ENCODE measurements around the gene NCKAP5. TPM values are rescaled to one million over a fixed set of nuclear protein-coding genes. Genes with fewer than 3 reads are reported as not detected.

The NCKAP5 gene
- polyA plus RNA-seq, 1 experiment = 2.1 TPM

- no peak overlapping the region for H3K4me3 ChIP-seq (ENCODE audit: low read depth, low read length)
- POLR2A ChIA-PET = no interaction called here
- DNase-seq (ENCODE audit: low read depth) = no peak
- no peaks in the 10 kb centered on the region for H3K27me3 ChIP-seq (ENCODE audit: control insufficient read depth, insufficient read depth, low read length)
- no peak for TF ChIP-seq CTCF (IDR thresholded peaks at IDR 0.05; ENCODE audit: insufficient read depth, low read depth, low read length)
- CTCF ChIA-PET = no interaction called here
- no peaks in the 10 kb centered on the region for H3K36me3 ChIP-seq (ENCODE audit: control insufficient read depth, insufficient read depth, low read length)
These were observed 225.3 kb downstream of the NCKAP5 start for GRCh38 chr2:133343018-133343352.

- no peak for TF ChIP-seq CTCF (IDR thresholded peaks at IDR 0.05; ENCODE audit: insufficient read depth, low read depth, low read length)
- ChIA-PET POLR2A (no interaction called here), CTCF (no interaction called here)
- Histone ChIP-seq H3K4me3 (ENCODE audit: low read depth, low read length) (no peak overlapping the region), H3K27me3 (ENCODE audit: control insufficient read depth, insufficient read depth, low read length) (no peaks in the 10 kb centered on the region), H3K36me3 (ENCODE audit: control insufficient read depth, insufficient read depth, low read length) (no peaks in the 10 kb centered on the region)
- no peak for DNase-seq (ENCODE audit: low read depth)
These were observed 225.8 kb downstream of the NCKAP5 start for GRCh38 chr2:133342286-133343017.

- H3K36me3 ChIP-seq (ENCODE audit: control insufficient read depth, insufficient read depth, low read length) = no peaks in the 10 kb centered on the region
- ChIA-PET POLR2A (no interaction called here), CTCF (no interaction called here)
- no peak for TF ChIP-seq CTCF (IDR thresholded peaks at IDR 0.05; ENCODE audit: insufficient read depth, low read depth, low read length)
- H3K27me3 ChIP-seq (ENCODE audit: control insufficient read depth, insufficient read depth, low read length) = no peaks in the 10 kb centered on the region
- H3K4me3 ChIP-seq (ENCODE audit: low read depth, low read length) = no peak overlapping the region
- DNase-seq (ENCODE audit: low read depth) = no peak
These were observed 226.7 kb downstream of the NCKAP5 start for GRCh38 chr2:133341575-133341974.

- ChIA-PET POLR2A (no interaction called here), CTCF (no interaction called here)
- Histone ChIP-seq H3K36me3 (ENCODE audit: control insufficient read depth, insufficient read depth, low read length) (no peaks in the 10 kb centered on the region), H3K4me3 (ENCODE audit: low read depth, low read length) (no peak overlapping the region), H3K27me3 (ENCODE audit: control insufficient read depth, insufficient read depth, low read length) (no peaks in the 10 kb centered on the region)
- DNase-seq (ENCODE audit: low read depth) = no peak
- TF ChIP-seq CTCF (IDR thresholded peaks at IDR 0.05; ENCODE audit: insufficient read depth, low read depth, low read length) = no peak
These were observed 230.0 kb downstream of the NCKAP5 start for GRCh38 chr2:133338224-133338623.

- ChIA-PET CTCF (interaction anchor here (1.4 kb wide), 1 partner anchor 12 kb away, joined by 3 read pairs; no protein-coding TSS in a partner anchor), POLR2A (no interaction called here)
- DNase-seq (ENCODE audit: low read depth) = no peak
- Histone ChIP-seq H3K4me3 (ENCODE audit: low read depth, low read length) (no peak overlapping the region), H3K36me3 (ENCODE audit: control insufficient read depth, insufficient read depth, low read length) (no peaks in the 10 kb centered on the region), H3K27me3 (ENCODE audit: control insufficient read depth, insufficient read depth, low read length) (no peaks in the 10 kb centered on the region)
- no peak for TF ChIP-seq CTCF (IDR thresholded peaks at IDR 0.05; ENCODE audit: insufficient read depth, low read depth, low read length)
These were observed 233.3 kb downstream of the NCKAP5 start for GRCh38 chr2:133334923-133335322.
